CD4-positive, alpha-beta T cell treated with Interleukin-4 for 1 hour (primary cell): ENCODE results near the gene CDC26.
"Not testable (repeated sequence)": the region's sequence is repeated elsewhere in the genome, so short reads cannot be mapped to it uniquely, and the experiment has no call there.

Experiments used
- DNase-seq, 2 donors: peaks; one replicate each; pipeline ENCODE4 v3.0.0-alpha.2; 2020 to 2022

The CDC26 gene

GRCh38 chr9:113293285-113293878, 18.0 kb upstream of the CDC26 start:
- no peak for DNase-seq

- DNase-seq, result no peak
These were observed 14.8 kb upstream of the CDC26 start for GRCh38 chr9:113290052-113290607.

- DNase-seq, result no peak
These were observed 13.7 kb upstream of the CDC26 start for GRCh38 chr9:113289091-113289490.

- no peak for DNase-seq
These were observed 6.0 kb upstream of the CDC26 start for GRCh38 chr9:113281356-113281755.

- no peak for DNase-seq
These were observed 3.5 kb upstream of the CDC26 start for GRCh38 chr9:113278840-113279239.

- DNase-seq, result peak in 1 of 2 donors; percentile 75
These were observed 757 bp downstream of the CDC26 start for GRCh38 chr9:113274474-113275156.

- DNase-seq, result no peak
These were observed 5.5 kb downstream of the CDC26 start for GRCh38 chr9:113269871-113270270.

GRCh38 chr9:113269355-113269754, 6.0 kb downstream of the CDC26 start:
- DNase-seq, result no peak

GRCh38 chr9:113267911-113268566, 7.3 kb downstream of the CDC26 start:
- no peak for DNase-seq

- DNase-seq, result no peak
These were observed 9.2 kb downstream of the CDC26 start for GRCh38 chr9:113266174-113266573.

GRCh38 chr9:113261917-113262671, 13.3 kb downstream of the CDC26 start:
- no peak for DNase-seq

GRCh38 chr9:113258282-113258681, 17.1 kb downstream of the CDC26 start:
- DNase-seq, result no peak

GRCh38 chr9:113257863-113258262, 17.5 kb downstream of the CDC26 start:
- no peak for DNase-seq

GRCh38 chr9:113255438-113255837, 19.9 kb downstream of the CDC26 start:
- no peak for DNase-seq

- DNase-seq, result no peak
These were observed 20.4 kb downstream of the CDC26 start for GRCh38 chr9:113254991-113255390.

- no peak for DNase-seq
These were observed 24.6 kb downstream of the CDC26 start for GRCh38 chr9:113250807-113251206.

GRCh38 chr9:113249661-113250060, 25.7 kb downstream of the CDC26 start:
- DNase-seq, result not testable (repeated sequence)

- DNase-seq, result no peak
These were observed 27.7 kb downstream of the CDC26 start for GRCh38 chr9:113247640-113248039.

GRCh38 chr9:113246928-113247327, 28.4 kb downstream of the CDC26 start:
- no peak for DNase-seq

- no peak for DNase-seq
These were observed 29.5 kb downstream of the CDC26 start for GRCh38 chr9:113245894-113246293.

GRCh38 chr9:113244556-113244955, 30.8 kb downstream of the CDC26 start:
- no peak for DNase-seq

- DNase-seq, result no peak
These were observed 34.2 kb downstream of the CDC26 start for GRCh38 chr9:113241161-113241560.

- no peak for DNase-seq
These were observed 36.5 kb downstream of the CDC26 start for GRCh38 chr9:113238859-113239232.
